Stimulated activated CD4-positive, alpha-beta T cell treated with anti-CD3 and anti-CD28 coated beads, Interleukin-4, amount 100 ng/mL, for 1 hour (primary cell): ENCODE data around the gene AHNAK.
"Not testable (repeated sequence)": the region's sequence is repeated elsewhere in the genome, so short reads cannot be mapped to it uniquely, and the experiment has no call there.

ENCODE experiments used
- DNase-seq: peaks from one replicate; pipeline ENCODE4 v3.0.0-alpha.2; 2020

The AHNAK gene

GRCh38 chr11:62573006-62573591 is 26.5 kb upstream of the AHNAK start:
- no peak for DNase-seq

- no peak for DNase-seq
These were observed 25.8 kb upstream of the AHNAK start for GRCh38 chr11:62572431-62572830.

GRCh38 chr11:62571493-62571892 is 24.9 kb upstream of the AHNAK start:
- not testable (repeated sequence) for DNase-seq

- DNase-seq = not testable (repeated sequence)
These were observed 24.3 kb upstream of the AHNAK start for GRCh38 chr11:62570903-62571302.

- DNase-seq = no peak
These were observed 23.0 kb upstream of the AHNAK start for GRCh38 chr11:62569611-62570010.

- DNase-seq = no peak
These were observed 20.5 kb upstream of the AHNAK start for GRCh38 chr11:62567018-62567633.

GRCh38 chr11:62566247-62566646 is 19.6 kb upstream of the AHNAK start:
- no peak for DNase-seq

- no peak for DNase-seq
These were observed 18.6 kb upstream of the AHNAK start for GRCh38 chr11:62565100-62565802.

GRCh38 chr11:62561677-62562230 is 15.1 kb upstream of the AHNAK start:
- not testable (repeated sequence) for DNase-seq

GRCh38 chr11:62560566-62561103 is 14.0 kb upstream of the AHNAK start:
- DNase-seq = peak; percentile 72

GRCh38 chr11:62559626-62560025 is 13.0 kb upstream of the AHNAK start:
- not testable (repeated sequence) for DNase-seq

GRCh38 chr11:62559204-62559603 is 12.6 kb upstream of the AHNAK start:
- DNase-seq = no peak

- no peak for DNase-seq
These were observed 12.1 kb upstream of the AHNAK start for GRCh38 chr11:62558669-62559068.

- DNase-seq = no peak
These were observed 10.4 kb upstream of the AHNAK start for GRCh38 chr11:62556875-62557631.

GRCh38 chr11:62556108-62556874 is 9.7 kb upstream of the AHNAK start:
- DNase-seq = peak; percentile 58

- no peak for DNase-seq
These were observed 9.0 kb upstream of the AHNAK start for GRCh38 chr11:62555464-62556107.

- no peak for DNase-seq
These were observed 8.0 kb upstream of the AHNAK start for GRCh38 chr11:62554387-62555167.

GRCh38 chr11:62553839-62554361 is 7.3 kb upstream of the AHNAK start:
- no peak for DNase-seq

GRCh38 chr11:62553080-62553838 is 6.7 kb upstream of the AHNAK start:
- peak; percentile 28 for DNase-seq
